H9 (cell line): ENCODE data around the gene MEF2A. TPM values are rescaled to one million over a fixed set of nuclear protein-coding genes. Genes with fewer than 3 reads are reported as not detected.

ENCODE experiments used
- DNase-seq: peaks from one replicate; pipeline ENCODE4 v3.0.0-alpha.2; 2017
- H2AFZ ChIP-seq: one replicate; pipeline ENCODE4 v1.6.1; 2013; ENCODE audit warnings: mild to moderate bottlenecking, low read length, control low read depth, moderate library complexity
- H2AK5ac ChIP-seq: 2 replicates; pipeline ENCODE4 v1.6.1; 2013; ENCODE audit warnings: low read length, control low read depth, mixed read lengths; ENCODE audit not compliant: insufficient read length
- H2BK120ac ChIP-seq: one replicate; pipeline ENCODE4 v1.6.1; 2013; ENCODE audit warnings: low read depth, mild to moderate bottlenecking, low read length, control low read depth, inconsistent platforms; ENCODE audit not compliant: poor library complexity, severe bottlenecking
- H2BK12ac ChIP-seq: 2 replicates; pipeline ENCODE4 v1.6.1; 2013; ENCODE audit warnings: low read length, control low read depth, mixed read lengths, low read depth; ENCODE audit not compliant: insufficient read length
- H2BK15ac ChIP-seq: 2 replicates; pipeline ENCODE4 v1.6.1; 2013; ENCODE audit warnings: low read depth, low read length, control low read depth
- H2BK20ac ChIP-seq: one replicate; pipeline ENCODE4 v1.6.1; 2013; ENCODE audit warnings: low read depth, mild to moderate bottlenecking, low read length, control low read depth, inconsistent platforms; ENCODE audit not compliant: poor library complexity, severe bottlenecking
- H2BK5ac ChIP-seq: 2 replicates; pipeline ENCODE4 v1.6.1; 2013; ENCODE audit warnings: low read length, control low read depth, mixed read lengths; ENCODE audit not compliant: insufficient read length
- H3K14ac ChIP-seq: 2 replicates; pipeline ENCODE4 v1.6.1; 2013; ENCODE audit warnings: low read length, control low read depth; ENCODE audit not compliant: insufficient read depth
- H3K18ac ChIP-seq: 2 replicates; pipeline ENCODE4 v1.6.1; 2013; ENCODE audit warnings: low read depth, mild to moderate bottlenecking, mixed read lengths, low read length, control low read depth; ENCODE audit not compliant: insufficient read length
- H3K23ac ChIP-seq: 2 replicates; pipeline ENCODE4 v1.6.1; 2013; ENCODE audit warnings: low read length, control low read depth, mixed read lengths, low read depth; ENCODE audit not compliant: insufficient read length
- H3K23me2 ChIP-seq: 2 replicates; pipeline ENCODE4 v1.6.1; 2013; ENCODE audit warnings: low read depth, mild to moderate bottlenecking, mixed read lengths, low read length, control low read depth; ENCODE audit not compliant: insufficient read length, poor library complexity, severe bottlenecking
- H3K27ac ChIP-seq: 2 replicates; pipeline ENCODE4 v1.5.1; 2013; ENCODE audit warnings: low read length, control low read depth, mixed read lengths, low read depth; ENCODE audit not compliant: insufficient read length
- H3K27me3 ChIP-seq: 2 replicates; pipeline ENCODE4 v1.6.1; 2013; ENCODE audit warnings: low read length, control low read depth, inconsistent platforms; ENCODE audit not compliant: insufficient read depth
- H3K4ac ChIP-seq: 2 replicates; pipeline ENCODE4 v1.6.1; 2013; ENCODE audit warnings: low read depth, mild to moderate bottlenecking, control low read depth, inconsistent platforms, low read length, moderate library complexity
- H3K4me1 ChIP-seq: 2 replicates; pipeline ENCODE4 v1.6.1; 2013; ENCODE audit warnings: low read length, control low read depth, inconsistent platforms; ENCODE audit not compliant: insufficient read depth
- H3K4me2 ChIP-seq: 2 replicates; pipeline ENCODE4 v1.6.1; 2013; ENCODE audit warnings: low read length, control low read depth, mixed read lengths; ENCODE audit not compliant: insufficient read length, insufficient read depth
- H3K56ac ChIP-seq: 2 replicates; pipeline ENCODE4 v1.6.1; 2013; ENCODE audit warnings: low read depth, mild to moderate bottlenecking, mixed read lengths, low read length, control low read depth; ENCODE audit not compliant: insufficient read length
- H3K79me1 ChIP-seq: 2 replicates; pipeline ENCODE4 v1.6.1; 2013; ENCODE audit warnings: low read depth, mild to moderate bottlenecking, moderate library complexity, low read length, control low read depth, inconsistent platforms; ENCODE audit not compliant: insufficient read depth, poor library complexity, severe bottlenecking
- H3K79me2 ChIP-seq: 2 replicates; pipeline ENCODE4 v1.6.1; 2013; ENCODE audit warnings: low read length, control low read depth, inconsistent platforms; ENCODE audit not compliant: insufficient read depth
- H3K9ac ChIP-seq: 2 replicates; pipeline ENCODE4 v1.6.1; 2013; ENCODE audit warnings: low read length, control low read depth, mixed read lengths; ENCODE audit not compliant: insufficient read length; ENCODE audit errors: extremely low read depth
- H3K9me3 ChIP-seq: one replicate; pipeline ENCODE4 v1.6.1; 2013; ENCODE audit warnings: low read depth, low read length, inconsistent platforms; ENCODE audit not compliant: control insufficient read depth
- H3T11ph ChIP-seq: one replicate; pipeline ENCODE4 v1.6.1; 2013; ENCODE audit warnings: mild to moderate bottlenecking, low read length, control low read depth, inconsistent platforms
- H4K20me1 ChIP-seq: one replicate; pipeline ENCODE4 v1.6.1; 2013; ENCODE audit not compliant: control insufficient read depth, insufficient read length, insufficient read depth
- H4K5ac ChIP-seq: 2 replicates; pipeline ENCODE4 v1.6.1; 2013; ENCODE audit warnings: low read depth, mild to moderate bottlenecking, mixed read lengths, low read length, control low read depth; ENCODE audit not compliant: insufficient read length
- H4K8ac ChIP-seq: replicated peaks from 2 replicates; pipeline ENCODE4 v1.6.1; 2013; ENCODE audit warnings: low read length, control low read depth, mixed read lengths, low read depth; ENCODE audit not compliant: insufficient read length
- H4K91ac ChIP-seq: 2 replicates; pipeline ENCODE4 v1.6.1; 2013; ENCODE audit warnings: low read depth, mild to moderate bottlenecking, moderate library complexity, mixed read lengths, low read length, control low read depth; ENCODE audit not compliant: insufficient read length
- H3K27ac Mint-ChIP-seq, 3 experiments: 2 replicates in 2 of 3; 3 replicates in 1 of 3; pipeline ENCODE4 v1.8.0; 2020 to 2021; ENCODE audit warnings: mixed read lengths in 3 of 3, mild to moderate bottlenecking in 1 of 3, moderate library complexity in 1 of 3
- H3K27me3 Mint-ChIP-seq: 2 replicates; pipeline ENCODE4 v1.8.0; 2021; ENCODE audit warnings: low read depth, mild to moderate bottlenecking, moderate library complexity, mixed read lengths
- H3K36me3 Mint-ChIP-seq, 3 experiments: 2 replicates in 2 of 3; 3 replicates in 1 of 3; pipeline ENCODE4 v1.8.0; 2020 to 2021; ENCODE audit warnings: low read depth in 3 of 3, mixed read lengths in 3 of 3; ENCODE audit not compliant: insufficient read depth in 1 of 3
- H3K4me1 Mint-ChIP-seq, 2 experiments: 2 replicates each; pipeline ENCODE4 v1.8.0; 2020; ENCODE audit warnings: mixed read lengths in 2 of 2
- H3K4me3 Mint-ChIP-seq, 2 experiments: 2 replicates in 1 of 2; 3 replicates in 1 of 2; pipeline ENCODE4 v1.8.0; 2020 to 2021; ENCODE audit warnings: mild to moderate bottlenecking in 2 of 2, mixed read lengths in 2 of 2, moderate library complexity in 1 of 2
- H3K9me3 Mint-ChIP-seq, 2 experiments: 2 replicates in 1 of 2; 3 replicates in 1 of 2; pipeline ENCODE4 v1.8.0; 2020; ENCODE audit warnings: mild to moderate bottlenecking in 2 of 2, mixed read lengths in 2 of 2, moderate library complexity in 1 of 2
- WGBS: extraction: QIAGEN DNeasy Blood & Tissue Kit; methylation state at CpG from one replicate; pipeline ENCODE4 v1.1.7; 2013; ENCODE audit warnings: missing lambda C conversion rate, low lambda C conversion rate, mixed read lengths; ENCODE audit not compliant: insufficient read length; ENCODE audit errors: extremely low coverage; 5-methylcytosine and 5-hydroxymethylcytosine counted together
- total RNA-seq: library from RNA; stranded (reverse); gene quantifications from 2 replicates; pipeline ENCODE4 v1.2.1, GENCODE V29; 2021
- TF ChIP-seq, protein P1 (sequence below): fragments of 200-600 bp; sonication (generic); conservative IDR thresholded peaks from 3 replicates; pipeline ENCODE4 v1.8.0; 2021; ENCODE audit warnings: antibody characterized with exemption, mild to moderate bottlenecking

MEF2A gene
- total RNA-seq, 1 experiment from 2014 or later: 20.7 TPM

DNA sequence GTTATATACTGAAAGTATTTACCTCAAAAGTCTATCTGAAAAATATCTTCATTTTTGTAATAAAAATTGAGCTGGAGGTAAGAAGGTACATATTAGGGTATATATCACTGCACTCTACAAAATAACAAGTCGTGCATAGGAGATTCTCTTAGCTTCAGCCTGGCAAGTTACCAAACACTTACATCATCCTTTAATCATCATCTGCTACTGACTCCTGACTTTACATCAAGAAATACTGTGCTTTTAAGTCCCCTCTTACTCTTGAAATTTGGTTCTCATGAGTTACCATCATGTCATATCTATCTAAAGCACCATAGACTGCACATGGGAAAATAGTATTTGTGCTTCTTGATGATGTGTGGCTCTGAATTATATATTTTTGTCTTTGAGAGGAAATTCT, 116.7 kb downstream of the MEF2A start:
- Histone ChIP-seq H3K18ac (no peak overlapping the region), H4K20me1 (no peaks in the 10 kb centered on the region), H2BK15ac (no peak overlapping the region), H2BK120ac (no peak overlapping the region), H2BK12ac (no peak overlapping the region), H2BK5ac (no peak overlapping the region), H3K9me3 (no peaks in the 10 kb centered on the region), H3K23me2 (no peaks in the 10 kb centered on the region), H3K23ac (no peak overlapping the region), H3K56ac (no peak overlapping the region), H4K5ac (no peak overlapping the region), H2AFZ (no peak overlapping the region), H2AK5ac (no peak overlapping the region), H3T11ph (no peak overlapping the region), H3K79me1 (no peaks in the 10 kb centered on the region), H3K79me2 (no peaks in the 10 kb centered on the region), H3K27me3 (no peaks in the 10 kb centered on the region), H3K9ac (no peak overlapping the region), H3K4ac (no peak overlapping the region), H3K4me2 (no peak overlapping the region), H3K14ac (no peak overlapping the region), H4K91ac (no peak overlapping the region), H2BK20ac (no peak overlapping the region), H4K8ac (no peak overlapping the region), H3K4me1 (no peaks in the 10 kb centered on the region), H3K27ac (no peak overlapping the region)
- DNase-seq: no peak
- no CpG with 5 or more reads among the region's 1 CpG for WGBS
- Mint-ChIP-seq H3K27ac (no peak overlapping the region), H3K36me3 (peaks cover 31 to 54% (median 47%) of the 10 kb centered on the region in 3 experiments), H3K4me1 (no peaks in the 10 kb centered on the region), H3K27me3 (no peaks in the 10 kb centered on the region; the same call in 1 of the 2 replicates), H3K4me3 (no peak overlapping the region), H3K9me3 (peaks cover 17 to 21% of the 10 kb centered on the region in 2 experiments)
- TF ChIP-seq, protein P1, sequence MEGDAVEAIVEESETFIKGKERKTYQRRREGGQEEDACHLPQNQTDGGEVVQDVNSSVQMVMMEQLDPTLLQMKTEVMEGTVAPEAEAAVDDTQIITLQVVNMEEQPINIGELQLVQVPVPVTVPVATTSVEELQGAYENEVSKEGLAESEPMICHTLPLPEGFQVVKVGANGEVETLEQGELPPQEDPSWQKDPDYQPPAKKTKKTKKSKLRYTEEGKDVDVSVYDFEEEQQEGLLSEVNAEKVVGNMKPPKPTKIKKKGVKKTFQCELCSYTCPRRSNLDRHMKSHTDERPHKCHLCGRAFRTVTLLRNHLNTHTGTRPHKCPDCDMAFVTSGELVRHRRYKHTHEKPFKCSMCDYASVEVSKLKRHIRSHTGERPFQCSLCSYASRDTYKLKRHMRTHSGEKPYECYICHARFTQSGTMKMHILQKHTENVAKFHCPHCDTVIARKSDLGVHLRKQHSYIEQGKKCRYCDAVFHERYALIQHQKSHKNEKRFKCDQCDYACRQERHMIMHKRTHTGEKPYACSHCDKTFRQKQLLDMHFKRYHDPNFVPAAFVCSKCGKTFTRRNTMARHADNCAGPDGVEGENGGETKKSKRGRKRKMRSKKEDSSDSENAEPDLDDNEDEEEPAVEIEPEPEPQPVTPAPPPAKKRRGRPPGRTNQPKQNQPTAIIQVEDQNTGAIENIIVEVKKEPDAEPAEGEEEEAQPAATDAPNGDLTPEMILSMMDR: no peak
